ENCODE measurements around the gene SLC5A3. TPM values are rescaled to one million over a fixed set of nuclear protein-coding genes. Genes with fewer than 3 reads are reported as not detected.

Gene SLC5A3
- total RNA-seq, 1 donor from 2014 or later = 23.3 TPM

- no peak overlapping the region for H3K27ac Mint-ChIP-seq
- H3K4me1 Mint-ChIP-seq (ENCODE audit: low read depth) = peaks cover 9% of the 10 kb centered on the region
- no peak for TF ChIP-seq CTCF (IDR thresholded peaks at IDR 0.05; ENCODE audit: unreplicated experiment)
Observed at GRCh38 chr21:34094949-34095348, 21.6 kb downstream of the SLC5A3 start.

GRCh38 chr21:34097442-34097841, 24.1 kb downstream of the SLC5A3 start:
- Mint-ChIP-seq H3K27ac (no peak overlapping the region), H3K27me3 (no peaks in the 10 kb centered on the region), H3K4me1 (ENCODE audit: low read depth) (peaks cover 11% of the 10 kb centered on the region), H3K36me3 (ENCODE audit: insufficient read depth) (peaks cover 19% of the 10 kb centered on the region), H3K9me3 (ENCODE audit: low read depth) (no peaks in the 10 kb centered on the region), H3K4me3 (ENCODE audit: low read depth) (no peak overlapping the region)
- no peak for TF ChIP-seq CTCF (IDR thresholded peaks at IDR 0.05; ENCODE audit: unreplicated experiment)
- no peak for DNase-seq (ENCODE audit: low spot score, unreplicated experiment)

More at GRCh38 chr21:34094949-34095348, 21.6 kb downstream of the SLC5A3 start:
- H3K4me3 Mint-ChIP-seq (ENCODE audit: low read depth) = no peak overlapping the region
- no peak for DNase-seq (ENCODE audit: low spot score, unreplicated experiment)
- H3K27me3 Mint-ChIP-seq = no peaks in the 10 kb centered on the region
- peaks cover 19% of the 10 kb centered on the region for H3K36me3 Mint-ChIP-seq (ENCODE audit: insufficient read depth)
- H3K9me3 Mint-ChIP-seq (ENCODE audit: low read depth) = no peaks in the 10 kb centered on the region

GRCh38 chr21:34100337-34100736, 27.0 kb downstream of the SLC5A3 start:
- peaks cover 16% of the 10 kb centered on the region for H3K4me1 Mint-ChIP-seq (ENCODE audit: low read depth)
- no peak overlapping the region for H3K27ac Mint-ChIP-seq
- TF ChIP-seq CTCF (IDR thresholded peaks at IDR 0.05; ENCODE audit: unreplicated experiment) = no peak
- H3K4me3 Mint-ChIP-seq (ENCODE audit: low read depth) = no peak overlapping the region
- no peaks in the 10 kb centered on the region for H3K27me3 Mint-ChIP-seq
- H3K36me3 Mint-ChIP-seq (ENCODE audit: insufficient read depth) = peaks cover 17% of the 10 kb centered on the region
- no peak for DNase-seq (ENCODE audit: low spot score, unreplicated experiment)
- H3K9me3 Mint-ChIP-seq (ENCODE audit: low read depth) = no peaks in the 10 kb centered on the region

DNA sequence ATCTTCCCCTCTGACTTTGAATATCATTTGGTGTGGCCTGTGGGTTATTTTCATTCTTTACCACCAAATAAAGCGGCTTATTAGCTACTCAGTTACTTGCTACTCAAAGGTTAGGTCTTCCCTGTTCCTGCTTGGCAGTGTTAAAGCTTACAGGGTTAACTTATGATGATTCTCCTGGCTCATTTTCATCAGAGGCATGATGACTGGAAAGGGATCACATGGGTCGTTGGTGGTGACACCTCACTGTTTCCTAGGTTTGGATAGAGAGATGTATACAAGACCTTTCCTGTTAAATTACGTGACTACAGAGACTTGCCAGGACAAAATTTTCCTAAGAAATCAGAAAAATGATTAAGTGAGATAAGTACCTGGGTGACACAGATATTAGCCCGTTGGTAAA, 27.4 kb downstream of the SLC5A3 start:
- no peak for DNase-seq (ENCODE audit: low spot score, unreplicated experiment)
- Mint-ChIP-seq H3K36me3 (ENCODE audit: insufficient read depth) (peaks cover 12% of the 10 kb centered on the region), H3K27ac (no peak overlapping the region), H3K27me3 (no peaks in the 10 kb centered on the region), H3K4me3 (ENCODE audit: low read depth) (no peak overlapping the region), H3K4me1 (ENCODE audit: low read depth) (peaks cover 16% of the 10 kb centered on the region), H3K9me3 (ENCODE audit: low read depth) (no peaks in the 10 kb centered on the region)
- TF ChIP-seq CTCF (IDR thresholded peaks at IDR 0.05; ENCODE audit: unreplicated experiment) = no peak

GRCh38 chr21:34105947-34106541, 32.7 kb downstream of the SLC5A3 start:
- no peak for DNase-seq (ENCODE audit: low spot score, unreplicated experiment)
- no peaks in the 10 kb centered on the region for H3K27me3 Mint-ChIP-seq
- TF ChIP-seq CTCF (IDR thresholded peaks at IDR 0.05; ENCODE audit: unreplicated experiment) = no peak
- peaks cover 10% of the 10 kb centered on the region for H3K36me3 Mint-ChIP-seq (ENCODE audit: insufficient read depth)
- H3K27ac Mint-ChIP-seq = no peak overlapping the region
- H3K4me1 Mint-ChIP-seq (ENCODE audit: low read depth) = peaks cover 25% of the 10 kb centered on the region
- H3K9me3 Mint-ChIP-seq (ENCODE audit: low read depth) = no peaks in the 10 kb centered on the region
- no peak overlapping the region for H3K4me3 Mint-ChIP-seq (ENCODE audit: low read depth)
